ENCODE results near the gene DENND5A. TPM values are rescaled to one million over a fixed set of nuclear protein-coding genes. Genes with fewer than 3 reads are reported as not detected.

DENND5A gene
- total and polyA plus RNA-seq, 9 of the 15 experiments (the other 6 are each of a cell fraction or from before 2014, with no cell fraction given) = 11.7 to 130 (median 46.3) TPM

- TF ChIP-seq CHD7 (IDR thresholded peaks at IDR 0.05; ENCODE audit: low read depth, low read length) (no peak), ZNF717 (CRISPR knock-in tag; IDR thresholded peaks at IDR 0.05) (no peak), NRF1 (conservative IDR thresholded peaks at IDR 0.05 in 1 of 2, IDR thresholded peaks at IDR 0.05 in 1 of 2) (no peak), ZNF12 (CRISPR knock-in tag; IDR thresholded peaks at IDR 0.05) (no peak), GTF2E2 (tag; IDR thresholded peaks at IDR 0.05) (no peak), LARP7 (IDR thresholded peaks at IDR 0.05) (no peak), ZNF740 (CRISPR knock-in tag; IDR thresholded peaks at IDR 0.05) (no peak), ZNF740 (tag; IDR thresholded peaks at IDR 0.05) (no peak), BMI1 (IDR thresholded peaks at IDR 0.05; ENCODE audit: low read length) (no peak), TCF7 (IDR thresholded peaks at IDR 0.05; ENCODE audit: borderline replicate concordance) (no peak), MCM2 (IDR thresholded peaks at IDR 0.05; ENCODE audit: low read depth) (no peak), SMARCE1 (IDR thresholded peaks at IDR 0.05) (peak; percentile 20; the same call in 1 of the 2 replicates), ZNF696 (CRISPR knock-in tag; conservative IDR thresholded peaks at IDR 0.05) (no peak), SMAD1 (IDR thresholded peaks at IDR 0.05; ENCODE audit: low read depth, low read length, partially characterized antibody) (no peak)
These were observed 15.6 kb upstream of the DENND5A start (continued) for GRCh38 chr11:9280655-9281301.
